NCI-H2107 treated with DMSO at 0.1 percent for 48 hours (cell line): ENCODE measurements around the gene EYA2.
"Not testable (repeated sequence)": the region's sequence is repeated elsewhere in the genome, so short reads cannot be mapped to it uniquely, and the experiment has no call there.

ENCODE experiments used
- DNase-seq: peaks from one replicate; lab custom pipeline; 2025; ENCODE audit not compliant: unreplicated experiment; lab: John Stamatoyannopoulos, UW

EYA2 gene

GRCh38 chr20:47196091-47197081 lies 301.7 kb downstream of the EYA2 start:
- peak; percentile 34 for DNase-seq

- no peak for DNase-seq
These were observed 303.6 kb downstream of the EYA2 start for GRCh38 chr20:47198254-47198671.

DNA sequence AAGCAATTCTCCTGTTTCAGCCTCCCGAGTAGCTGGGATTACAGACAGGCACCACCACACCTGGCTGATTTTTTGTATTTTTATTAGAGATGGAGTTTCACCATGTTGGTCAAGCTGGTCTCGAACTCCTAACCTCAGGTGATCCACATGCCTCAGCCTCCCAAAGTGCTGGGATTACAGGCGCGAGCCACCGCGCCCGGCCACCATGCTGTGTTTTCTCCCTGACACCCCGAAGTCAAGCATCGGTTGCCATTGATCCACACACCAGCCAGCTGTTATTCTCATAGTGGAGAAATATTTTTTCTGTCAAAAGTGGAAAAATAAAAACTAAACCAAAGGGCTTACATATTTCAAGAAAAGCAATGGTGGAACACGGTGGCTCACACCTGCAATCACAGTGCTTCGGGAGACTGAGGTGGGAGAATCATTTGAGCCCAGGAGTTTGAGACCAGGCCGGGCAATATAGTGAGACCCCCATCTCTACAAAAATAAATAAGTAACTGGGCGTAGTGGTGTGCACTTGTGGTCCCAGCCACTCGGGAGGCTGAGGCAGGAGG lies 304.4 kb downstream of the EYA2 start:
- DNase-seq = no peak

DNA sequence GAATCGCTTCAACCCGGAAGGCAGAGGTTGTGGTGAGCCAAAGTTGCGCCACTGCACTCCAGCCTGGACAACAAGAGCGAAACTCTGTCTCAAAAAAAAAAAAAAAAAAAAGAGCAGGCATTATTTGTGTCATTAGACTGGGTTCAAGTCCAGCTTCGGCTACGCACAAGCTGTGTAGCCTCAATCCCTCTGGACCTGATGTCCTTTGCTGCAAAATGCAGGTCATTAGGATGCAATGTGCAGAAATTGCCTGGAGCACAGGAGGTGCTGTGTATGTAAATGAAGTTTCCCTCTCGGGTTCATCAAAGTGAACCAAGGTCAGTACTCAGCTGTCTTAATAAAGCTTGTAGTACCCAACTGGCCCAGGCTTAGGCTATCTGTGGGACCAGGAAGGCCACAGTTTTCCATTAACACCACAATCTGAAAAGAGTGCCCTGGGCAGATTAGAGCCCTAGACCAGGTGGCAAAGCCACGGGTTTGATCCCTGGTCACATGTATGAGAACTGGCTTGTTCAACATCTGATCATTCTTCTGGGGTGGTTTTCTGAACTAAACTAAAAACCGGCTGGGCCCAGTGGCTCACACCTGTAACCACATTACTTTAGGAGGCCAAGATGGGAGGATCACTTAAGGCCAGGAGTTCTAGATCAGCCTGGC lies 306.6 kb downstream of the EYA2 start:
- DNase-seq = no peak

- DNase-seq = no peak
These were observed 308.4 kb downstream of the EYA2 start for GRCh38 chr20:47202733-47203667.

GRCh38 chr20:47204008-47204849 lies 309.6 kb downstream of the EYA2 start:
- DNase-seq = no peak

GRCh38 chr20:47204850-47205122 lies 310.1 kb downstream of the EYA2 start:
- not testable (repeated sequence) for DNase-seq

- DNase-seq = peak; percentile 82
These were observed 311.0 kb downstream of the EYA2 start for GRCh38 chr20:47205577-47206123.

DNA sequence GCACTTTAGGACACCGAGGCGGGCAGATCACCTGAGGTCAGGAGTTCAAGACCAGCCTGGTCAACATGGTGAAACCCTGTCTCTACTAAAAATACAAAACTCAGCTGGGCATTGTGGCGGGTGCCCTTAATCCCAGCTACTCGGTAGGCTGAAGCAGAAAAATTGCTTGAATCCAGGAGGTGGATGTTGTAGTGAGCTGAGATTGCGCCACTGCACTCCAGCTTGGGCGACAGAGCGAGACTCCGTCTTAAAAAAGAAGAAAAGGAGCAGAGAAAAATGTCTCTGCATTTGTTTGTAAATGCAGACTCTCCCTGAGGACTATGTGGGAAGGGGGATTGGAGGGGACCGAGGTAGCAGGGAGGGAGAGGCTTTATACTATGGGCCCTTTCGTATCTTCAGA lies 311.9 kb downstream of the EYA2 start:
- DNase-seq = not testable (repeated sequence)

- DNase-seq = no peak
These were observed 312.5 kb downstream of the EYA2 start for GRCh38 chr20:47206962-47207641.

DNA sequence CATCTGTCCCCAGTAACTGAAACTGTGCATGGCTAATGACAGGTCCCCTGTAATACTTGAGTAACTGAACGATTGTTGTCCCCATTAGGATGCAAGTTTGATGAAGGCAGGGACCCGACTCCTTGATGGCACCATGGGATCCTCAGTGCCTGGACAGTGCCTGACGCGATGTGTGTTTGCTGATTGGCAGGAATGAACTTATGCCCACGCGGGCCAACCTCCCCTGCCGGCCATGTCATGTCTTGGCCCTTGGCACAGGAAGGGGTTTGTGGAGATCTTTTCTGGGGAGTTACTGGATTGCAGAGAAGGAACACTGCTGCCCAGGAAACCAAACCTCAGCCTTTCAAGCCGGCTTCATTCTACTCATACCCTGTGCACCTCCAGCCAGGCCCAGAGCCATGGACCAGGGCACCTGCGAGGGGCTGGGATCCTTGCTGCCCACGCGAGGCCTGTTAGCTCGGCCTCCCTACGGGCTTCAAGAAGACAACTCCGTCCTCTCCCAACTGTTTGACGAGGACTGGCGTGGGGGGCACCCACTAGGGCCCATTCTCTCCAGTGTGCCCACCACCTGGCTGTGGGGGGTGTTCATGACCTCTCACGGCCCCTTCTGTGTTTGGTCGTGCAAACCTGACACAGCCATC lies 314.0 kb downstream of the EYA2 start:
- no peak for DNase-seq

GRCh38 chr20:47209982-47210381 lies 315.3 kb downstream of the EYA2 start:
- DNase-seq = no peak

- no peak for DNase-seq
These were observed 315.8 kb downstream of the EYA2 start for GRCh38 chr20:47210470-47210869.

DNA sequence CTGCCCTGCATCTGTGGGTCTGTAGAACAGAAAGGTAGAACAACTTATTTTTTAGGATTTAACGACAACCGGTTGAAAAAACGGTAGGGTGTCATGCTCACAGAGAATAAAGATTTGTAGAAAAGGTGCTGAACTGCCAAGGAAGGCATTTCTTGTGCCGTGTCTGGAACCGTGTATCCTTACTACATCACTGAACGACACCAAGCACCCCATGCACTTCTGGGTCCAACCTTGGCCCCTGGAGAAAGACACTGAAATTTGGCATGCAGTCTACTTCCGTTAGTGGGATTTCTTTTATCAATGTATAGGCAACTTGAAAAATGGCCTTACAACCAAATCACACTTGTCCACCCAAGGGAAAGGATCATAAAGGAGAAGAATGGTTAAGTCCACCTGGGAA lies 316.4 kb downstream of the EYA2 start:
- DNase-seq = no peak

GRCh38 chr20:47212606-47213207 lies 318.1 kb downstream of the EYA2 start:
- DNase-seq = no peak

DNA sequence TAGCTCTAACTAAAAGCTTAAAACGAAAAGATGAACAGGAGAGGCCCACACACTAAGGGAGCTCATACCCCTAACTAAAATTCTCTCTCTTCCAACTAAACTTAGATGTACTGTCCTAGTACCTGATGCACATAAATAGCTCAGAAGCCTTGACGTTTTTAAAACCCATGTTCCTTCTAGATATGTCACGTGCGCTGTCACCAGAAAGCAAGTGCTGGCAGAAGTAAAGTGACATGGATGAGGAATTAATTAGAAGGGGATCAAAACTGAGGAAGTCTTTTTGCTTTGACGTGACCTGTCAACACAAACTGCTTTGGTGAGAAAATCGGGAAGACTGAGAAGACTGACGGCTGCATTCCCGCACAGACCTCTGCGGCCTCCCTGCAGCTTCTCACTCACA lies 319.3 kb downstream of the EYA2 start:
- no peak for DNase-seq

- no peak for DNase-seq
These were observed 321.2 kb downstream of the EYA2 start for GRCh38 chr20:47215653-47216397.
